Endothelial cell of umbilical vein (primary cell): ENCODE results near the gene ATG10. TPM values are rescaled to one million over a fixed set of nuclear protein-coding genes. Genes with fewer than 3 reads are reported as not detected.

Source experiments
- BruUV-seq: library from RNA; stranded (reverse); fragments of 400-500 nt; replicated peaks from 2 replicates; lab custom pipeline; 2021; lab: Mats Ljungman, UMichigan
- CTCF ChIA-PET: fragments of 300-600, 350-600 bp; sonication (Branson Sonifier 250); formaldehyde crosslinking; loops from one replicate; lab custom pipeline; 2021; ENCODE audit warnings: antibody characterized with exemption, inconsistent platforms; lab: Charles Lee
- POLR2A ChIA-PET: fragments of 300-600, 350-600 bp; sonication (Branson Sonifier 250); formaldehyde crosslinking; loops from one replicate; lab custom pipeline; 2021; ENCODE audit warnings: antibody characterized with exemption, inconsistent platforms; lab: Charles Lee
- DNase-seq: peaks from one replicate; pipeline ENCODE4 v3.0.0-alpha.2; 2011; ENCODE audit warnings: low read depth, low spot score
- FAIRE-seq: peaks from 2 replicates; lab custom pipeline; 2011; peaks lifted over from hg19 to GRCh38; lab: Jason Lieb, UNC
- H2AFZ ChIP-seq: 2 replicates; pipeline ENCODE4 v1.6.0; 2012; ENCODE audit warnings: low read depth, low read length, control low read depth, inconsistent platforms
- H3K27ac ChIP-seq: 2 replicates; pipeline ENCODE4 v1.5.1; 2011; ENCODE audit warnings: low read depth, mild to moderate bottlenecking, control low read depth, low read length, moderate library complexity; ENCODE audit not compliant: insufficient read depth
- H3K27me3 ChIP-seq, 2 experiments: 2 replicates each; pipeline versions ENCODE4 v1.6.0 to v1.6.1; 2011; ENCODE audit warnings: low read length in 2 of 2, mixed read lengths in 1 of 2; ENCODE audit not compliant: control insufficient read depth in 2 of 2, insufficient read depth in 2 of 2
- H3K36me3 ChIP-seq, 2 experiments: 2 replicates in 1 of 2; 3 replicates in 1 of 2; pipeline ENCODE4 v1.5.1; 2011; ENCODE audit warnings: low read length in 2 of 2, mild to moderate bottlenecking in 1 of 2, moderate library complexity in 1 of 2; ENCODE audit not compliant: control insufficient read depth in 2 of 2, insufficient read depth in 2 of 2; ENCODE audit errors: extremely low read depth in 1 of 2
- H3K4me1 ChIP-seq: 3 replicates; pipeline ENCODE4 v1.5.1; 2011; ENCODE audit warnings: mild to moderate bottlenecking, low read length; ENCODE audit not compliant: control insufficient read depth, insufficient read depth; ENCODE audit errors: extremely low read depth
- H3K4me2 ChIP-seq: 2 replicates; pipeline ENCODE4 v1.6.1; 2011; ENCODE audit warnings: low read length, control low read depth, mixed read lengths; ENCODE audit not compliant: insufficient read depth
- H3K4me3 ChIP-seq, 3 experiments: fragments of 200-600 bp in 1 of 3; sonication (generic), shearing (Covaris generic) in 1 of 3; replicated peaks in 1 of 3; 2 replicates each; pipeline ENCODE4 v1.5.1; 2011 to 2016; ENCODE audit warnings: control low read depth in 3 of 3, low read length in 3 of 3, mild to moderate bottlenecking in 2 of 3, inconsistent platforms in 1 of 3, low read depth in 1 of 3, moderate library complexity in 1 of 3; ENCODE audit not compliant: insufficient read depth in 1 of 3
- H3K79me2 ChIP-seq: 2 replicates; pipeline ENCODE4 v1.6.0; 2012; ENCODE audit warnings: low read length, inconsistent platforms; ENCODE audit not compliant: control insufficient read depth, insufficient read depth
- H3K9ac ChIP-seq: replicated peaks from 2 replicates; pipeline ENCODE3; 2011; ENCODE audit warnings: low read length, control low read depth; ENCODE audit not compliant: insufficient read depth; ENCODE audit errors: extremely low read depth
- H3K9me1 ChIP-seq: replicated peaks from 3 replicates; pipeline ENCODE4 v1.6.0; 2011; ENCODE audit warnings: mild to moderate bottlenecking, low read length; ENCODE audit not compliant: control insufficient read depth, insufficient read depth; ENCODE audit errors: extremely low read depth
- H3K9me3 ChIP-seq: replicated peaks from 2 replicates; pipeline ENCODE4 v1.5.1; 2012; ENCODE audit warnings: low read length, inconsistent platforms; ENCODE audit not compliant: control insufficient read depth, insufficient read depth
- H4K20me1 ChIP-seq: replicated peaks from 2 replicates; pipeline ENCODE3; 2011; ENCODE audit warnings: mild to moderate bottlenecking, low read length; ENCODE audit not compliant: control insufficient read depth, insufficient read depth; ENCODE audit errors: extremely low read depth
- EZH2 ChIP-seq: IDR thresholded peaks from 2 replicates; pipeline ENCODE4 v1.6.1; 2012; ENCODE audit warnings: borderline replicate concordance, low read depth, mild to moderate bottlenecking, moderate library complexity, low read length, inconsistent platforms; ENCODE audit not compliant: severe bottlenecking
- FOS ChIP-seq: IDR thresholded peaks from 2 replicates; pipeline ENCODE4 v1.6.1; 2011; ENCODE audit warnings: mild to moderate bottlenecking, low read length, moderate library complexity, borderline replicate concordance; ENCODE audit not compliant: insufficient read depth
- GATA2 ChIP-seq: IDR thresholded peaks from 2 replicates; pipeline ENCODE4 v1.7.0; 2011; ENCODE audit warnings: low read depth, mild to moderate bottlenecking, moderate library complexity, mixed read lengths, low read length; ENCODE audit not compliant: insufficient read length, insufficient read depth
- JUN ChIP-seq: IDR thresholded peaks from 2 replicates; pipeline ENCODE4 v1.6.1; 2011; ENCODE audit warnings: borderline replicate concordance, low read depth; ENCODE audit not compliant: insufficient read length, insufficient read depth
- MAX ChIP-seq: IDR thresholded peaks from 2 replicates; pipeline ENCODE4 v1.6.1; 2011; ENCODE audit not compliant: insufficient read depth, insufficient read length
- POLR2A ChIP-seq: IDR thresholded peaks from 2 replicates; pipeline ENCODE4 v1.6.1; 2012; ENCODE audit warnings: low read depth, mild to moderate bottlenecking, control low read depth, low read length
- POLR2AphosphoS5 ChIP-seq: IDR thresholded peaks from 2 replicates; pipeline ENCODE4 v1.6.1; 2012; ENCODE audit warnings: low read depth, mild to moderate bottlenecking, control low read depth, low read length, moderate library complexity; ENCODE audit not compliant: insufficient read depth
- dilution Hi-C: fragments of 300-500 bp; cut with MboI; formaldehyde crosslinking; loops from one replicate; pipeline ENCODE4 v1.15.0; 2019; ENCODE audit warnings: low sequenced_read_pairs; ENCODE audit not compliant: extremely low pct_ligation_motif_present
- intact Hi-C: fragments of 100-400 bp; cut with micrococcal nuclease; formaldehyde crosslinking; loops from one replicate; pipeline ENCODE4 v1.10.0; 2022
- polyA plus RNA-seq, 4 experiments: library from polyadenylated mRNA; depleted of rRNA in 3 of 4; stranded (reverse) in 3 of 4; unstranded in 1 of 4; fragments of >200 nt; gene quantifications; 2 replicates each; pipeline versions ENCODE4 v1.2.1 to v1.2.3, GENCODE V29; 2011 to 2012; ENCODE audit warnings: missing spikeins in 1 of 4
- total RNA-seq: library from RNA; stranded (reverse); gene quantifications from 2 replicates; pipeline ENCODE4 v1.2.3, GENCODE V29; 2021
- TF ChIP-seq, protein P1 (sequence below), 2 donors: IDR thresholded peaks; 1 replicate in 1 of 2; 2 replicates in 1 of 2; pipeline ENCODE4 v1.5.1; 2011; ENCODE audit warnings: low read length in 2 of 2, mild to moderate bottlenecking in 2 of 2, moderate library complexity in 2 of 2, control low read depth in 1 of 2, inconsistent platforms in 1 of 2, low read depth in 1 of 2; ENCODE audit not compliant: insufficient read depth in 1 of 2; ENCODE audit errors: extremely low read depth in 1 of 2

Gene ATG10
- total and polyA plus RNA-seq, 2 donors (not counting 3 experiments of a cell fraction or from before 2014, with no cell fraction given) = 1.6 to 3.9 TPM

- Histone ChIP-seq H3K4me3 (no peak overlapping the region), H3K9me1 (no peaks in the 10 kb centered on the region), H3K27ac (no peak overlapping the region), H4K20me1 (no peaks in the 10 kb centered on the region), H3K27me3 (no peaks in the 10 kb centered on the region), H3K4me1 (no peaks in the 10 kb centered on the region), H3K4me2 (no peak overlapping the region), H3K79me2 (no peaks in the 10 kb centered on the region), H3K36me3 (no peaks in the 10 kb centered on the region), H2AFZ (no peak overlapping the region), H3K9me3 (no peaks in the 10 kb centered on the region), H3K9ac (no peak overlapping the region)
- FAIRE-seq = no peak
- ChIA-PET POLR2A (no interaction called here), CTCF (no interaction called here)
- dilution Hi-C loops = no loop called here
- no TSS peak for BruUV-seq
- DNase-seq = no peak
- intact Hi-C loops = no loop called here
- TF ChIP-seq POLR2A (no peak), EZH2 (no peak), FOS (no peak), POLR2AphosphoS5 (no peak), MAX (no peak), GATA2 (no peak), JUN (no peak)
- TF ChIP-seq, protein P1, sequence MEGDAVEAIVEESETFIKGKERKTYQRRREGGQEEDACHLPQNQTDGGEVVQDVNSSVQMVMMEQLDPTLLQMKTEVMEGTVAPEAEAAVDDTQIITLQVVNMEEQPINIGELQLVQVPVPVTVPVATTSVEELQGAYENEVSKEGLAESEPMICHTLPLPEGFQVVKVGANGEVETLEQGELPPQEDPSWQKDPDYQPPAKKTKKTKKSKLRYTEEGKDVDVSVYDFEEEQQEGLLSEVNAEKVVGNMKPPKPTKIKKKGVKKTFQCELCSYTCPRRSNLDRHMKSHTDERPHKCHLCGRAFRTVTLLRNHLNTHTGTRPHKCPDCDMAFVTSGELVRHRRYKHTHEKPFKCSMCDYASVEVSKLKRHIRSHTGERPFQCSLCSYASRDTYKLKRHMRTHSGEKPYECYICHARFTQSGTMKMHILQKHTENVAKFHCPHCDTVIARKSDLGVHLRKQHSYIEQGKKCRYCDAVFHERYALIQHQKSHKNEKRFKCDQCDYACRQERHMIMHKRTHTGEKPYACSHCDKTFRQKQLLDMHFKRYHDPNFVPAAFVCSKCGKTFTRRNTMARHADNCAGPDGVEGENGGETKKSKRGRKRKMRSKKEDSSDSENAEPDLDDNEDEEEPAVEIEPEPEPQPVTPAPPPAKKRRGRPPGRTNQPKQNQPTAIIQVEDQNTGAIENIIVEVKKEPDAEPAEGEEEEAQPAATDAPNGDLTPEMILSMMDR (IDR thresholded peaks at IDR 0.05; ENCODE audit: extremely low read depth in 1 of 2, insufficient read depth in 1 of 2, low read depth in 1 of 2, low read length in 2 of 2) = no peak
These were observed 148.1 kb downstream of the ATG10 start for GRCh38 chr5:82119889-82120288.
